H7 (cell line): ENCODE data around the gene PALM. TPM values are rescaled to one million over a fixed set of nuclear protein-coding genes. Genes with fewer than 3 reads are reported as not detected.

Experiments
- DNase-seq: peaks from one replicate; pipeline ENCODE4 v3.0.0; 2012
- H3K27me3 ChIP-seq: 2 replicates; pipeline ENCODE4 v1.6.0; 2011; ENCODE audit warnings: mild to moderate bottlenecking, low read length; ENCODE audit not compliant: control insufficient read depth, insufficient read depth
- H3K36me3 ChIP-seq: replicated peaks from 2 replicates; pipeline ENCODE4 v1.5.1; 2011; ENCODE audit warnings: low read length; ENCODE audit not compliant: control insufficient read depth, insufficient read depth
- H3K4me3 ChIP-seq: 2 replicates; pipeline ENCODE4 v1.5.1; 2011; ENCODE audit warnings: low read depth, mild to moderate bottlenecking, control low read depth, low read length, moderate library complexity; ENCODE audit not compliant: insufficient read depth
- total RNA-seq: library from RNA; depleted of rRNA; stranded (reverse); fragments of >200 nt; shearing (Covaris generic); gene quantifications from 2 replicates; pipeline ENCODE4 v1.2.3, GENCODE V29; 2014

Gene PALM
- total RNA-seq, 1 experiment from 2014 or later = 28.7 TPM

- Histone ChIP-seq H3K36me3 (no peaks in the 10 kb centered on the region), H3K4me3 (peak overlapping the region; percentile 16), H3K27me3 (no peaks in the 10 kb centered on the region)
- DNase-seq = no peak
Measured at GRCh38 chr19:781800-782184, 73.1 kb downstream of the PALM start.

GRCh38 chr19:782185-782877 lies 73.6 kb downstream of the PALM start:
- peak; percentile 90 for DNase-seq
- no peaks in the 10 kb centered on the region for H3K27me3 ChIP-seq
- no peaks in the 10 kb centered on the region for H3K36me3 ChIP-seq
- H3K4me3 ChIP-seq = peak overlapping the region; percentile 16

GRCh38 chr19:782878-783668 lies 74.3 kb downstream of the PALM start:
- Histone ChIP-seq H3K4me3 (peak overlapping the region; percentile 11), H3K27me3 (no peaks in the 10 kb centered on the region), H3K36me3 (no peaks in the 10 kb centered on the region)
- no peak for DNase-seq

GRCh38 chr19:784541-784940 lies 75.8 kb downstream of the PALM start:
- Histone ChIP-seq H3K36me3 (no peaks in the 10 kb centered on the region), H3K27me3 (no peaks in the 10 kb centered on the region), H3K4me3 (no peak overlapping the region)
- DNase-seq = no peak

GRCh38 chr19:787536-787935 lies 78.8 kb downstream of the PALM start:
- DNase-seq = no peak
- Histone ChIP-seq H3K27me3 (no peaks in the 10 kb centered on the region), H3K36me3 (no peaks in the 10 kb centered on the region), H3K4me3 (no peak overlapping the region)

- H3K4me3 ChIP-seq = no peak overlapping the region
- no peak for DNase-seq
- H3K27me3 ChIP-seq = no peaks in the 10 kb centered on the region
- no peaks in the 10 kb centered on the region for H3K36me3 ChIP-seq
Measured at GRCh38 chr19:788686-788982, 79.9 kb downstream of the PALM start.

GRCh38 chr19:788983-789700 lies 80.4 kb downstream of the PALM start:
- DNase-seq = peak; percentile 78
- Histone ChIP-seq H3K27me3 (no peaks in the 10 kb centered on the region), H3K4me3 (no peak overlapping the region), H3K36me3 (no peaks in the 10 kb centered on the region)

- DNase-seq = no peak
- no peak overlapping the region for H3K4me3 ChIP-seq
Measured at GRCh38 chr19:789701-790060, 80.9 kb downstream of the PALM start.

GRCh38 chr19:791007-791566 lies 82.4 kb downstream of the PALM start:
- Histone ChIP-seq H3K27me3 (no peaks in the 10 kb centered on the region), H3K4me3 (no peak overlapping the region), H3K36me3 (no peaks in the 10 kb centered on the region)
- DNase-seq = no peak

More at GRCh38 chr19:789701-790060, 80.9 kb downstream of the PALM start:
- no peaks in the 10 kb centered on the region for H3K27me3 ChIP-seq
- H3K36me3 ChIP-seq = no peaks in the 10 kb centered on the region

- no peak overlapping the region for H3K4me3 ChIP-seq
- H3K27me3 ChIP-seq = no peaks in the 10 kb centered on the region
- H3K36me3 ChIP-seq = no peaks in the 10 kb centered on the region
- DNase-seq = peak; percentile 60
Measured at GRCh38 chr19:791567-792305, 83.0 kb downstream of the PALM start.

GRCh38 chr19:792306-792885 lies 83.7 kb downstream of the PALM start:
- no peaks in the 10 kb centered on the region for H3K27me3 ChIP-seq
- no peak overlapping the region for H3K4me3 ChIP-seq
- DNase-seq = peak; percentile 52
- no peaks in the 10 kb centered on the region for H3K36me3 ChIP-seq

- Histone ChIP-seq H3K36me3 (no peaks in the 10 kb centered on the region), H3K27me3 (no peaks in the 10 kb centered on the region), H3K4me3 (no peak overlapping the region)
- peak; percentile 42 for DNase-seq
Measured at GRCh38 chr19:793806-794205, 85.1 kb downstream of the PALM start.

GRCh38 chr19:795073-795611 lies 86.4 kb downstream of the PALM start:
- peak; percentile 60 for DNase-seq

More at GRCh38 chr19:795073-795611, 86.4 kb downstream of the PALM start:
- H3K27me3 ChIP-seq = no peaks in the 10 kb centered on the region
- H3K36me3 ChIP-seq = peaks cover 8% of the 10 kb centered on the region
- H3K4me3 ChIP-seq = no peak overlapping the region
